Stimulated activated CD4-positive, alpha-beta T cell treated with anti-CD3 and anti-CD28 coated beads, Interleukin-1b, Interleukin-23, amount 100 ng/mL, for 1 hour (primary cell): ENCODE measurements around the gene SCARB1.

Source experiments
- DNase-seq, 2 donors: peaks; one replicate each; pipeline ENCODE4 v3.0.0-alpha.2; 2020; ENCODE audit warnings: low read depth in 2 of 2

The SCARB1 gene

DNA sequence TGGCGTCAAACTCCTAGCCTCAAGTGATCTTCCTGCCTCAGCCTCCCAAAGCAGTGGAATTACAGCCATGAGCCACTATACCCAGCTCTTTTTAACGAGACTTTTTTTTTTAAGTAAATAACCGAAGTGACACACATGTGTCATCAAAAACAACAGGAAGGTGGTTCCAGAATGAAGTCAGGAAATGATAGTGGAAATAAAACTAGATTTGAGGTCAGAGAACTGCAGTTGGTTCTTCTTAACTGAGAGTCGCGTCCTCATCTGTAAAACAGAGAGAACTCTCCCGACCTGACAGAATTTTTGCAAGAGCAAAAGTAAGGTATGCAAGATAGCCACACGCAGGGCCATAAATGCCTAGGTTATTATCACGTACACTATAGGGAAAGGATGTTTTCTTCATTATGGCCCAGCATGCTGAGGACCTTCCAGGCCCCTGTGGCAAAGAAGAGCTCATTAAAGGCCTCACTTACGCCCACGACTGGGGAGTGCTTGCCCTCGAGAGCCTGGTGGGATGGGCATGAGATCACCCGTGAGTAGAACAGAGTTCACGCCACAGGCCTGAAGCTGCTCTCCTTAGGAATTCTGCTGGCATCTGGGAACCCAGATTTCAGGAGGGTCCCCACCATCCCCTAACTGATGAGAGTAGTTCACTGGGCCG is 67.2 kb downstream of the SCARB1 start:
- DNase-seq: no peak

DNA sequence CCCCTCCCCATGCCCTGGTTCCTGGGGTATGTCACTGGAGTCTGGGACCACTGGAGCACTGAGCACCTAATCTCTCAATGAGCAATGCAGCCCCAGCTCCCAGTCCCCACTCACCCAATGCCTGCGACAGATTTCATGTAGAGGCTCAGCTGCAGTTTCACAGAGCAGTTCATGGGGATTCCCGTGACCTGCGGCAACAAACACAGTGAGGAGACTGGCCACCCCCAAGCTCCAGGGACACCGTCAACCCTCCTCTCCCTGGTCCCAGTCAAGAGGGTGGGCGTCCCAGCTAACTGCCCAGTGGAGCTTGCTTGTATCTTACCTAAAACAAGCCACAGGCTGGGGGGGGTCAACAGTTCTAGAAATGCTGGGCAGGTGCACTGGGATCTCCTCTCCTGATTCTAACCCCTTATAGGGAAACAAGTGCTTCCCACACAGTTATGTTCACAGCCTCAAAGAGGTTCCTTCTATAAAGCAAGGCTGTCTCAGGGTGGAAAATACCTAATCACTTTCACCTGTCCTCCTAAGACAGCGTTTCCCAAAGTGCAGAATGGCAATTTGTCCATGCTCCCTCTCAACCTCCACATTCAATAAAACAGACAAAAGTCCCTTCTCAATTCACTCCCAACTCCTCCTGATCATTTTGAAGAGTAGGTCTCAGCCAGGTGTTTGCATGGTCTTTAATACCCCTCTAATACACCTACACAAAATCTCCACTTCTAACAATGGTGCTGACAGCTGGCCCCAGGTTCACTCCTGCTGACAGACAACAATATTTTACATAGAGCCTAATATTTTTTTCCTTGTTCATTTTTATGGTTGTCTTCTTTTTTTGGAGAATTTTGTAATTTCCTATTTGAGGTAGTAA is 68.3 kb downstream of the SCARB1 start:
- DNase-seq: no peak

DNA sequence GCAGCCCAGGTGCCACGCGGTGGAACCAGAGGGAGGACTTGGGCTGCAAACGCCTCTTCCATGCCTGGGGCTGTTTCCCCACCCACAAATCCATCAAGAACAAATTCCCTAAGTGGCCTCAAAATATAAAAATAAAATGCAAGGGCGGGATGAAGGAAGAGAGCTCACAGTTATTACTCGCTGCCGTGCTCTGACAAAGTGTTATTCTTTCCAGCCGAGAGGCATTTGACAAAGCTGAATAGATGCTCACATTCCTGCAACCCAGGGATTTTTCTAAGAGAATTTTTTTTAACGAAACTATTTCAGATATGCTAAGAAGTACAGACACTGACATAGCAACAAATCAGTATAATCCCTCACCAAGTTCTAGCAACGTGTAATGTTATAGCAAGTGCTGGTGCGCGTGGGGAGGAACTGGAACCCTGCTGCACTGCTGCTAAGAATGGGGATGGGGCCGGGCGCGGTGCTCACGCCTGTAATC is 70.7 kb downstream of the SCARB1 start:
- DNase-seq: no peak

DNA sequence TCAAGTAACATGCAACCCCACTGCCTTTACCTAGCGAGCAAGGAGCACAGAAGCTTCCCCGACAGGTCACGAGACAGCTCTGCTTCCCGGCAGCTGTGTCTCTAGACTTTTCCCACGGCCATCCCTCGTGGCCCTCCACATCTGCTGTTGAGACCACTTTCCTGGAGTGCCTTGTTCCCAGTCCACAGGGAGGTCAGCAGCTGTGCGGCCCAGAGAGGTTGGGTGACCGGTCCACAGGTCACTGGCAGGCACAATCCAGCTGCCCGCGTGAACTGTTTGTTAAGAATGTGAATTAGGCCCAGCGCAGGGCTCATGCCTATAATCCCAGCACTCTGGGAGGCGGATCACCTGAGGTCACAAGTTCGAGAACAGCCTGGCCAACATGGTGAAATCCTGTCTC is 71.5 kb downstream of the SCARB1 start:
- no peak for DNase-seq

DNA sequence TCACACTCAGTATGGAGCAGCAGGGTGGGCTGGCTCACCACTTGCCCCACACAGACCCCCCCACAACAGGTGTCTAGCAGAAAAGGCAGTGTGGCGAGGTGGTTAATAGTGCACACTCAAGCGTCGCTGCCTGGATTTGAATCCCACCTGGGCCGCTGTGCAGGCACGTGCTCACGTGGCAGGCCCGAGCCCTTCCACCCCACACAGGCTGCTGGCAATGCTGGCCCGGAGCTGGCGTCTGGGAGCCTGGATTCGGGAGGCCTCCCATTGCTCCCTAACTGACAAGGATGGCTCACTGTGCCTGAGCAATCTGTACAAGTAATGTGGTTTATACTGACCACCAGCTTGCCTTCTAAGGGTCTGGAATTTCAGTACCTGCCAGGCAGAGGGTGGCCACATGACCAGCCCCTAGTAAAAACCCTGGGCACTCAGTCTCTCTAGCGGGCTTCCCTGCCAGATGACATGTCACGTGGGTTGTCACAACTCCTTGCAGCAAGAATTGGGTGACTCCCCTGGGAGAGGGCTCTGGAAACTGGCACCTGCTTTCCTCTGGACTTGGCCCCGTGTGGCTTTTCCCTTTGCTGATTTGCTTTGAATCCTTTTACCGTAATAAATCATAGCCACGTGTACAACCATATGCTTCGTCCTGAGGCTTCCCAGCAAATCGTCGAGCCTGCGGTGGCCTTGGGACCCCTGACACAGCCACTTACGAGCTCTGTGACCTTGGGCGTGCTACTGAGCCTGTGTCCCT is 72.8 kb downstream of the SCARB1 start:
- DNase-seq: no peak

DNA sequence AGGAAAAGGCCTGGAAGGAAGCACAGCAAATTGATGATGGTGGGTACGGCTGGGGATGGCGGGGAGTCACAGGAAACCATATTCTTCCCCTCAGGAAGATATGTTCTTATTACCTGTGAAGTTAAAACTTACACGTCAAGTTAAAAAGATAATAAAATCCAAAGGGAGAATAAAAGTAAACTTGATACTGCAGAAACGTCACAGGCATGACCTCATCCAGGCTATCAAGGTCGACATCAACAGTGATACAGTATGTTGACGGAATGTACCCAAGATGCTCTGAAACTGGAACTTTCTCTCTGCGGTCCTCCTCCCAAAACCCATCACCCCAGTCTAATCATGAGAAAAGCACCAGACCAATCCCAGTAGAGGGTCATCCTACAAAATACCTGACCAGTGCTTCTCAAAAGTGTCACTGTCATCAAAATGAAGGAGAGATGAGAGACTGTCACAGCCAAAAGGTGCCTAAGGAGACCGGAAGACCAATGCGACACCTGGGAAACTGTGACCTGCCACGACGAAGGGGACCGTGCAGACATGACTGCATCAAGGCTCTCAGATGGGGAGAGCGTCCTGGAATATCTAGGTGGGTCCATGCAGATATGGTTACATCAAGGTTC is 74.6 kb downstream of the SCARB1 start:
- DNase-seq: no peak

DNA sequence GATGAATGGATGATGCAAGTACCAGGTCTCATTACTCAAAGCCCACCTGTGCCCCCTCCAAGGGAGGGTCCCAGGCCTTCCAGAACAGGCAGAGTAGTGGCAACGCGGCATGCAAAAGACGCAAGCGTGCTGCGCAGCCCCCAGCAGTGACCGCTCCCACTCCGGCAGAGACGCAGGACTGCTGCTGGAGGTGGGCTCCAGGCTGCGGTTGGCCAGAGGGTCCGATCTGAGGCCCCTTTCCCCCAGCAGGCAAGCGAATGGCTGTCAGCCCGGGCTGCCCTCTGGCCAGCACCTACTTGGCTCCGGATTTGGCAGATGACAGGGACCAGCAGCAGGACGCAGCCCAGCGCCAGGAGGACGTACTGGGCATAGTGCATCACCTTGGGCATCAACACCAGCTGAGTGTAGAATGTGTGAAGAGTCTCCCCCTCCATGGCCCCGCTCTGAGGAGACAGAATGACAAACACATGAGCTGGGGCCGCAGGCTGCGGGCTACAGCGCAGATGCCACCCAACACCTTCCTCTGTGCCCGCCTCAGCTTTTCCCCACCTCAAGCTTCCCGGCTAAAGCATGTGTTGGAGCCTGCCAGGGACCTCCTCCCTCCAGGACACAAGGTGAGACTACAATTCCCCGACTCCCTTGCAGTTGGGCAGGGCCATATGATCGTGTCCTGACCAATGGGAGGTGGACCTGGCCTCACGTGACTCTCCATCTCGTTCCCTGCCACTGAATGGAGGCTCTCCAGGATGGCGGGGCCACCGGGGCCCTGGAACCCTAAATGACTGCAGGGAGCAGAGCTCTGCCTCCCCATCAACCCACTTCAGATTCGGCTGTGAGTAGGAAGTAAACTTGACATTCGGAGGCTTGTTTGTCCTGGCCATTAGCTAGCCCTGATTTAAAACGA is 77.4 kb downstream of the SCARB1 start:
- DNase-seq: no peak

DNA sequence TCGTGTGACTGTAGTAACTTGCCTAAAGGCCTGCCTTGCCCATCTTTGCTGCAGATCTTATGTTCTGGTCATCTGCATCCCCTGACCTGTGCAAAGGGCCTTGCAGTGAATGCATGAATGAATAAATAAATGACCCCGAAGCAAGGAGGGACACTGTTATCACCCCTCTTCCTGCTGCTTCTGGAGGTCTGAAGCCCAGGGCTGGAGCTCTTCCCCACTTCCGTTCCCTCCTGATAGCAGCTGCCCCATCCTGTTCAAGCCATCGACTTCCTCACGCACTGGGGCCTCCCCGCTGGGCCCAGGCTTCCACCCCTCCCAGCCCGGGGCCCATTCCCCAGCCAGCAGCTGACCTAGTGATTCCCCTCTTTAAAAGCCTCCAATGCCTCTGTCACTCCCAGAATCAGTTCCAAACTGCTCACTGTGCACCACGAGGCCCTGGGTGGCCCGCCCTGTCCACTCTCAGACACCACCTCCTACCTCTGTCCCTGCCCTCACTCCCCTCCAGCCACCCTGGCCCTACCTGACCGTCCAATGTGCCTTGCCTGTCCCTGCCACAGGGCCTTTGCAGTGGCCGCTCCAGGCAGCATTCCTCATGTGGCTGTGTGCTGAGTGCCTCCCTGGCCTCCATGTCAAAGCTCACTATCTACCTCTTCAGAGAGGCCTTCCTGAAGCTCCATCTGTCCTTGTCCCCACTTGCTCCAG is 78.6 kb downstream of the SCARB1 start:
- DNase-seq: no peak

DNA sequence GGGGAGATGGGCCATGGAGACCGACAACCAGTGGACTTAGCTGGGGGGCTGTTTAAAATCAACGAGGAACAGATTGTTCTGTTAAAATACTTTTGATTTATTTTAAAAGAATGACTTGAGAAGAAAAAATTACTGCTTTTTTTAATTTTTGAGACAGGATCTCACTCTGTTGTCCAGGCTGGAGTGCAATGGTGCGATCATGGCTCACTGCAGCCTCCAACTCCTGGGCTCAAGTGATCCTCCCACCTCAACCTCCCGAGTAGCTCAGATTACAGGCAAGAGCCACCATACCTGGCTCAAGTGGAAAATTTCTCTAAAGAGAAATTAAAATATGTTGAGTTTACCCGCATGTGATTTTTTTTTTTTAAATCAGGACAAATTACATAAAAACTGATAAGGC is 80.6 kb downstream of the SCARB1 start:
- no peak for DNase-seq

DNA sequence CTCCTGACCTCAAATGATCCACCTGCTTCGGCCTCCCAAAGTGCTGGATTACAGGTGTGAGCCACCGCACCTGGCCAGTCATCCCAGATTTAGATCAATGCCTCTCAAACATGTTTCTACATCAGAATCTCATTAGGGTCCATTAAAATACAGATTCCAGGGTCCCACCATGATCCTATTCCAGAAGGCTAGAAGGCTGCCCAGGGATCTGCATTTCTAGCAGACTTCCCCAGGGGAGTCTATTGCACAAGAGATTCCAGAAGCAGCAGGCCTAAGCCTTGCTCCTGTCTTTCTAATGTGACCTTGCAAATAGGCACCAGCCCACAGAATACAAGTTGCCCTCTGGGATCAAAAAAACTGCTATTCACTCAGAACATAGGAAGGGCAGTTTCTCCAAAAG is 81.5 kb downstream of the SCARB1 start:
- no peak for DNase-seq

DNA sequence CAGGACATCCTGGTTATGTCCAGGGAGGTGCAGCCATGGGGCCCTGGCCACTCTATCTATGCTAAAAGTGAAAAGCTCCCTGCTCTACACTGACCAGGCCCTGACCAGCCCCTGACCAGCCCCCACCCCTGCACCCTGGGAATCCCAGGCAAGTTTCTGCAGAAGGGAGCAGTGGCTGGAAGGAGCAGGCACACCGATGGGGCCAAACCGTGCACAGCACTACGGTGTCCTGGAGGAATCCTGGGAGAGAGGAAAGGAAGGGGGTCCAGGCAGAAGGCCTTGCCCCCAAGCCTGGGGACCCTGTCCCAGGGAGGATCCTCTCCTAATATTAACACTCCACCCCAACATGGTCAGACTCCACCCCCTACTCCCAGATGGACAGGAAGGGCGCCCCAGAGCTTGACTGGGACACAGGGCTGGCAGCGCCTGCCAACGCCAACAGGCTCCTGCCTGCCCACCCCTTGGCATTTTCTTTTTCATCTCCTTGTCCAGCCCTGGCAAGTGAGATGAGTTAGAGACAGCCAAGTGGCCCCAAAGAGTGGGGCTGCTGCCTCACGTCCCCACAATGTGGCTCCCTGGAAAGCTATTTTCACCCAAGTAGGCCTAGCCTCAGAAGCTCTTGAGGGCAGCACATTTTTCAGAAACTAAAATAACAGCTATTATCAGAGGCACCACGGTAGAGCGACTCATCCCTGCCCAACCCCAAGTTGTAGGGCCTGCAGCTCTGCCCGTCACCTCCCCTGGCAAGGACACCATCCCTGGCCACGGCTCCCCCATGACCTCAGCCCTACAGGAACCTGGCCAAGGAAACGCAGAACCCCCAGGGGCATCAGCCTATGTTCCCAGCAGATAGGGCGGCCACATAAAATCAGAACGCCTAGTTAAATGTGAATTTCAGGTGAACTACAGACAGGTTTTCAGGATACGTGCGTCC is 82.6 kb downstream of the SCARB1 start:
- DNase-seq: no peak

DNA sequence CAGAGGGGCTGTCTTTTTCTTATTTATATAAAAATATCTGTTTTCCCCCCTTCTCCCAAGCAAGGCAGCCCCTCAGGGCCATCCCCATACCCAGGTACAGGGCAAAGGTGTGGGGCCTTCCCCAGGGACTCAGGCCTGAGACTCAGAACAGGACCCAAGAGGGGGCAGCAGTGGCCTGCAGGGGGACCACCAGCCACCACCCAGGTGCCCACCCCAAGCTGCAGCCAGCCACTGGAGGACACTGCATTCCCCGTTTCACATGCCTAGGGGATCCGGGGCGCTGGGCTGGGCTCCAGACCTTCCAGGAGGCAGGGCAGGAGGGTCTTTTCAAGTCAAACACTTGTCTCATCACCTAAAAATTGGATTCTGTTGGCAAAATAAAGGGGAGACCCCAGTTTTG is 83.3 kb downstream of the SCARB1 start:
- no peak for DNase-seq

DNA sequence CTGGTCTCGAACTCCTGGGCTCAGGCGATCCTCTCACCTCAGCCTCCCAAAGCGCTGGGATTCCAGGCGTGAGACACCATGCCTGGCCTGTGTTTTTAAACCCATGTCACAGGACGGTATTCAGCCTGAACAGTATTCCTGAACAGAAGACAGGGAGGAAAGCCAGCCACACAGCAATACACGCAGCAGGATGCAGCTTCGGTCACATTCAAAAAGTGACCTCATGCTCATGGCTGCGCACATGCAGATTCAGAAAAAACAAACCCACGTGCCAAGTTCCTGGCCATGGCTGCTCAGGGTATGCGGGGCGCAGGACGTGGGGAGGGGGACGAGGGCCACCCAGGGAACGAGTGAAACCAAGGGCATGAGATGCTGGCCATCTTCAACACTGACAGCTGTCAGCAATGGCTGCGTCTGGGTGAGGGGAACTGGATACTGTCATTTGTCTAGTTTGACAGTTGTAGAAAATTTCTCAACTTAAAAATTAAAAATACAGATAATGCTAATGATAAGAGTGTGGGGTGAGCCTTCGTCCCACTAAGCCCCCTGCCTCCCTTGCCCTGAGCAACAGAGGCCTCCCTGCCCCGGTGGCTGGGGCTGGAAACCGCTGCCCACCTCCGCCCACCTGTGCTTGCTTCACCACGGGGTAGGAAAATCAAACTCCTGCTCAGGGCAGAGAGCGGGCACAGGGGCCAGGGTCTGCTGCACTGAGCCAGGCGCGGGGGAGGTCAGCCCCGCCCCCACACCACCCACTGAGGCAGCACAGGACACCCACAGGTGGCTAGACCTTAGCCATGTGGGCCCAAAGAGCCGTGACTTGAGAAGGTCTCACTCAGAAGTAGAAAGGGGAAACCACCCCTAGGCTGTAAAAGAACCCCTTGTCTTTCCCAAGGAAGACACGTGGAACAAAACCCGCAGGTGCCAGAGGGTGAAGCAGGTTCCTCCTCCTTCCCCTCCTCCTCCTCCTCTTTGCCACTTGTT is 84.2 kb downstream of the SCARB1 start:
- no peak for DNase-seq

DNA sequence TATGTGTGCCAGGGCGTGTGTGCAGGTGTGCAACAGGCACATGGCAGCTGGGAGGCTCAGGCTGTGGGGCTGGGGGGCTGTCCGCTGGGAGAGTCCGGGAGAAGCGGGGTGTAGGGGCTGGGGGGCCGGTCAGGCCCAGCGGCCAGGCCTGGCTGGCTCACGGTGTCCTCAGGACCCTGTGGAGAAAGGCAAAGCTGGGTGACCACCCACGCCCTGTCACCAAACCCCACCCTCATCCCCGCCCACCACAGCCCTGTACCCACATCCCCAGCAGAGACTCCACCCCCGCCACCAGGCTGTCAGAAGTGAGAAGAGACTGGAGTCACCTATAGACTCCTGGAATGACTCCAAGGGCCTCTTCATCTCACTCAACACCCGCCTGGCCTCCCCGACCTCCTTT is 85.3 kb downstream of the SCARB1 start:
- DNase-seq: no peak

DNA sequence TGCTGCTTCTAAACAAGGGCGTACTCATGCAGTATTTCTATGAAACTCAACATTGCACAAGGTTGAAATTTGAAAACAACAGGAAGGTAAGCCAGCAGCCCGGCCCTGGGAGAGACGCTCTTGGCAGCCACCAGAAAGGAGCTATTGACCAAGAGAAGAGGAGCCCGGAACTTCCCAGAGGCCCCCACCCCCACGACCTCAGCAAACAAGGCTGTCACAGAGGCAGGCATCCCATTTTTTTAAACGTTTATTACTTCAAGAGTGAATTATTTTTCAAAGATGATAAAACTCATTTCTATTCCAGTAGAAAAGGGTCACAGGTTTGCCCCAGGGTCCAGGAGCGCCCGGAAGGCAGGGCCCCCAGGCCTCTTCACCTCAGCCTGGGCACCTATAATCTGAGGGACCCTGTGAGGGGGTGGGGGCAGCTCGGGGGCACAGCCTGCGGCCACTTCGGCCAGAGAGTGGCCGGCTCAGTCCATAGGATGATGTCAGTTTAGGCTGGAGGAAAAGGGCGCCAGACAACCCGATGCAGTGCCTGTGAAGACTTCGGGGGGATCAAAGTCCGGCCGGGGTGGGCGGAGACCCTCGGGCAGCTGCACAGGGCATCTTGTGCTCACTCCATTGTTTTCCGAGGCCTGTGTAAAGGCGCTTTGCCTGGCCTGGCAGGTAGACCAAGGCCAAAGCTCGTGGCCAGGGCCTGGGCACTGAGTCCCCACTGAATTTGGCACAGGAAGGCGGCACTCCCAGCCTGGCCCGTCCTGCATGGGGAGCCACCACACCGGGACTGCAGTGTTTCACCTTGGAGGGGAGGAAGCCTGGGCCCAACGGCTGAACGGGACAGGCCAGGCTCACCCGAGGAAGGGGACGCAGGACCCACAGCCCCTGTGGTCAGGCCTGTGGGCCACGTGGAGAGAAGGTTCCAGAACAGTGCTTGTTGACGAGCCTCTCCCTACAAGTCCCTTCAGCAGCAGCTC is 86.0 kb downstream of the SCARB1 start:
- DNase-seq: no peak

DNA sequence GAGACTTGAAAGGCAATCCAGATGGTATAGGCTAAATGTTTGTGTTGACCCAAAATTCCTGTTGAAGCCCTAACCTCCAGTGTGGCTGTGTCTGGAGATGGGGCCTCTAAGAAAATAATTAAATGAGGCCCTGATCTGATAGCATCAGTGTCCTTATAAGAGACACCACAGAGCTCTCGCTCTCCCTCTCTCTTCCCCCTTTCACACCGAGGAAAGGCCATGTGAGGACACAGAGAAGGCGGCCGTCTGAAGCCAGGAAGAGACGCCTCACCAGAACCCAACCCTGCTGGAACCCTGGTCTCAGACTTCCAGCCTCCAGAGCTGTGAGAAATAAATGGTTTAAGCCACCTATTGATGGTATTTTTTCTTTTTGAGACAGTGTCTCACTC is 87.5 kb downstream of the SCARB1 start:
- no peak for DNase-seq
